OCI-LY1 (cell line): Measurements from ENCODE around the gene MITD1.

Experiments
- CTCF ChIP-seq: fragments of 200-600 bp; sonication (generic), shearing (Covaris generic); IDR thresholded peaks from 2 replicates; pipeline ENCODE4 v1.5.1; 2017; ENCODE audit warnings: mild to moderate bottlenecking, antibody characterized with exemption, low read length, moderate library complexity, mixed read lengths
- EZH2 ChIP-seq: fragments of 200-600 bp; sonication (generic), shearing (Covaris generic); IDR thresholded peaks from 2 replicates; pipeline ENCODE4 v1.8.0; 2017; ENCODE audit warnings: borderline replicate concordance, mixed run types, mild to moderate bottlenecking, antibody characterized with exemption, low read length, moderate library complexity, mixed read lengths

DNA sequence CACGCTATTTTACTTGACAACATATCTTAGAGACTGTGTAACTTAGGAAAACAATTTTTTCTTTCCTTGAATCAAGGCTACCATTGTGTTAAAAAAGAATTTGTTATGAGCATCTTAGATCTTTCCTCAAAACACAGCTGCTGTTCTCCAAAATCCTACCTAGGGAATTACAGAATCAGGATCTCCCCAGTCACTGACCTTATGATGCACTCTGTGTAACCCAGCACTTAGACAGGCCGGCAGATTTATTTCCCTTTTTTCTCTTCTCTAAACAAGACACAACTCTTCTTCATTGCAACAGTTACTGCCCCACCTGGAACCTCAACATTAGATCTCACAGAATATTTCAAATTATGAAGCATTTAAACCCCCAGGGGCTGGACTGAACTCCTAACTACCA lies 52.9 kb downstream of the MITD1 start:
- TF ChIP-seq CTCF: no peak
- TF ChIP-seq EZH2: no peak
